ENCODE measurements around the gene TRAPPC11.
A peak's percentile ranks its signal among the peaks of the same experiment; 100 is the strongest.
"Not testable (repeated sequence)": the region's sequence is repeated elsewhere in the genome, so short reads cannot be mapped to it uniquely, and the experiment has no call there.

The TRAPPC11 gene

DNA sequence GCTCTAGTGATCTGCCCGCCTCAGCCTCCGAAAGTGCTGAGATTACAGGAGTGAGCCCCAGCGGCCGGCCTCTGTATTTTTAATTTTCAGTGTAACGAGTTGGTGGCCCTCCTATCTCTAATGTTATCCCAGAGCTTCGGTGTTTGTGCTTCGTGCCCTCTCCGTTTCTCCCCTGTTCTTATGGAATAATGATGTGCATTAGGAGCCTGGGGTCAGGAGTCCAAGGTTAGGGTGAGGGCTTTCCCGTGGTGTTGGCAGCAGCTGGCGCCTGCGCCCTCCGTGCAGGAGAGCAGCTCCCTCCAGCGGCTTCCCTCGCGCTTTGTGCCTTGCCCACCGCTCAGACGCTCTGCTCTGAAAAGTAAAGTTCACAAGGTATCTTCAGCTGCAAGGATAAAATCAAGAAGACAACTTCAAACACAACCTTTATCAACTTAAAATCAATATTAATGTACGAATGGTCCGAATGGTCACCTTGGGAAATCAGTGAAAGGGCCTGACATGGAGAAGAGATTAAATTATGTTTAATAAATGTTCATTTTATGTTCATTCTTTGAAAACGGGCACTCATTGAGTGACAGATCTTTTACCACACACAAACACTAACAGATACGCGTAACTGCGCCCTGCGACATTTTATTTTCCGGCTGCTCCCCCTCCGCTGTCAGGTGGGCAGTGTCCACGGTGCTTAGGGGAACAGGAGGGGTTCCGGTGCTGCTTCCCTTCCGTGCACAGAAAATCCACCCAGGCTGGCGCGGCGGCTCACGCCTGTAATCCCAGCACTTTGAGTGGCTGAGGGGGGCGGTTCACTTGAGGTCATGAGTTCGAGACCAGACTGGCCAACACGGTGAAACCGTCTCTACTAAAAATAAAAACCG lies 62.4 kb downstream of the TRAPPC11 start:
- DNase-seq (ENCODE audit: low read depth in 3 of 3), result peak in 2 of 3 experiments; percentile 19 to 35

- peak in 1 of 3 experiments; percentile 25 for DNase-seq (ENCODE audit: low read depth in 3 of 3)
These were observed 63.9 kb downstream of the TRAPPC11 start for GRCh38 chr4:183722731-183723560.

DNA sequence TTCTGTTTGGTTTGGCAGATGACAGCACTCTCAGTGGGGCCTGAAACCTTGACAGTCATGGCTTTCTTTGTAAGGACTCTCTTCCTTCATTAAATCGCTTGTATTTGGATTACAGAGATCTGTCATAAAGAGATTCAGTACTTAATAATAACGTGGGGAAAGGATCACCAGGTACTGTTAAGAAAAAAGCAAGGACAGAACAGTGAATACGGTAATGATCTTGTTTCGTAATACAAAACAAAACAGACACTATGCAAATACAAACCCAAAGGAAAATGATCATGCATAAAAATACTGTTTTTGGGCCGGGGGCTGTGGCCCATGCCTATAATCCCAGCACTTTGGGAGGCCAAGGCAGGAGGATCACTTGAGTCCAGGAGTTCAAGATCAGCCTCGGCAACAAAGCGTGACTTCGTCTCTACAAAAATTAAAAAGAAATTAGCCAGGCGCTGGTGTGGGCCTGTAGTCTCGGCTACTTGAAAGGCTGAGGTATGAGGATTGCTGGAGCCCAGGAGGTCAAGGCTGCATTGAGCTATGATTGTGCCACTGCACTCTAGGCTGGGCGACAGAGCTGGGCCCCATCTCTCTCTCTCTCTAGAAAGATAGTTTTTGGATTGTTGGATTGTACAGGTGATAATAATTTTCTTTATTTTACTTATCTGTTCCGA lies 64.6 kb downstream of the TRAPPC11 start:
- DNase-seq (ENCODE audit: low read depth in 3 of 3), result no peak

DNA sequence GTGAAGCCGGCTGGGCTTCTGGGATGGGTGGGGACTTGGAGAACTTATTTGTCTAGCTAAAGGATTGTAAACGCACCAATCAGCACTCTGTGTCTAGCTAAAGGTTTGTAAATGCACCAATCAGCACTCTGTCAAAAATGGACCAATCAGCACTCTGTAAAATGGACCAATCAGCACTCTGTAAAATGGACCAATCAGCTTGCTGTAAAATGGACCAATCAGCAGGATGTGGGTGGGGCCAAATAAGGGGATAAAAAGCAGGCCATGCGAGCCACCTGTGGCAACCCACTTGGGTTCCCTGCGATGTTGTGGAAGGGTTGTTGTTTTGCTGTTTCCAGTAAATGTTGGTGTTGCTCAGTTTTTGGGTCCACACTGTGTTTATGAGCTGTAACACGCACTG lies 66.5 kb downstream of the TRAPPC11 start:
- DNase-seq (ENCODE audit: low read depth in 3 of 3), result not testable (repeated sequence)

DNA sequence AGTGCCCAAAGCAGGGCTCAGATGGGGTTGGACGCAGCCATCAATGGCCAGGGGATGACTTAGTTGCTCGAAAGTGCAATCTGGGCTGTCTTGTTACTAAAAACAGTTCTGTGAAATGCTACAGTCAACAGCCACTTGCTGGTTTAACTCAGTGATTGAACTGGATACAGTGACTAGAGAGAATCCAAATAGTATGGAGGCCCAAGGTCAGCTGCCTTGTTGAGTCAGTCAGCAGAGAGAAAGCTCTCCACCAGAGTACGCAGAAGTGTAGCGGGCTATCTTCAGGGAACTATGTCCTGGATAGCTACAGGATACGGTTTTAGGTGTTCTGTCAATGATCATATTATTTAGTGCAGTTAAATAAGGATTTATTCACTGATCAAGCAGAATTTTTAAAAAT lies 68.4 kb downstream of the TRAPPC11 start:
- no peak for DNase-seq (ENCODE audit: low read depth in 3 of 3)

DNA sequence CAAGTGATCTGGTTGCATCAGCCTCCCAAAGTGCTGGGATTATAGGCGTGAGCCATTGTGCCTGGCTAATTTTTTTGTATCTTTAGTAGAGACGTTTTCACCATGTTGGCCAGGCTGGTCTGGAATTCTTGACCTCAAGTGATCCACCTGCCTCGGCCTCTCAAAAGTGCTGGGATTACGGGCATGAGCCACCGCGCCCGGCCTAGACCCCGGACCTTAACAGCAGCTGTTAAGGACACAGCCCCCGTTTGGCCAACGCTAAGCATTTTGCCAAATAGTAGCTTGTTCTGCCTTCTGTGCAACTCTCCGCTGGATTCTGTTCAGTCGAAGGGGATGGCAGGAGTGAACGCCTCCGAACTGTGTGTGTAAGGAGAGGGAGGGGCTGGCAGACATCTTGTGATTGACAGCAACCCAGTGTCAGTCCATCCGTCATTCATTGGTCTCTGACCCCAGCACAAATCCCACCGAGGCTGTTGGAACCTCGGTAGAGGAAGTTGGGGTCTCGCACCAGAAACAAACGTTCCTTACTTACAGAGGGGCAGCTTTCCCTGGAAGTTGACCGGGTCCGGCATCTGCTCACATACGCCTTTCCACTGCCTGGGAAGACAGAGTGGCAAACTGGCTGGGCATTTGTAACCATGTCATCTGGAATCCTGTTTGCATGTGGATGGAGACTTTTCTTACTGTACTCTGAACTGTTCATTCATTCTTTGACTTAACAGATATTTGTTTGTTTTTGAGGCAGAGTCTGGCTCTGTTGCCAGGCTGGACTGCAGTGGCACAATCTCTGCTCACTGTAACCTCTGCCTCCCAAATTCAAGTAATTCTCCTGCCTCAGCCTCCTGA lies 69.4 kb downstream of the TRAPPC11 start:
- DNase-seq (ENCODE audit: low read depth in 3 of 3), result no peak

GRCh38 chr4:183729069-183729406 lies 69.9 kb downstream of the TRAPPC11 start:
- no peak for DNase-seq (ENCODE audit: low read depth in 3 of 3)

GRCh38 chr4:183729430-183730328 lies 70.6 kb downstream of the TRAPPC11 start:
- DNase-seq (ENCODE audit: low read depth in 3 of 3), result no peak

GRCh38 chr4:183732296-183732695 lies 73.2 kb downstream of the TRAPPC11 start:
- DNase-seq (ENCODE audit: low read depth in 3 of 3), result no peak

DNA sequence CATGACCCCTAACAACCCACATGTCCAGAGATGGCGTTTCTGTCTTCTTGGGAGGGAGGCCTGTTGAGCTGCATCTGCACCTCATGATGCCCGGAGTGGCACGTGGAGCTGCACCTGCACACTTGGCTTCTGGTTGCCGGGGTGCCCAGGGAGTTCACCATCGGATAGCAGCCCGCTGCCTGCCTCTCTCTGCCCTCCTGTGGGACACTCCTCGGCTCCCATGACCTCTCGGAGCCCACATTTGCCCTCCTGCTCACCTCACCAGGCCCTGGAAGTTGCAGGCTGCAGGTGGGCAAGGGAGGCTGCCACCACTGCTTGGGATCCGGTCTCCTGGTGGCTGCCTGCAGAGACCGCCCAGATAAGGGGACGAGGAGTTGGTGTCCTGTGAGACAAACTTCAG lies 74.1 kb downstream of the TRAPPC11 start:
- DNase-seq (ENCODE audit: low read depth in 3 of 3), result no peak

DNA sequence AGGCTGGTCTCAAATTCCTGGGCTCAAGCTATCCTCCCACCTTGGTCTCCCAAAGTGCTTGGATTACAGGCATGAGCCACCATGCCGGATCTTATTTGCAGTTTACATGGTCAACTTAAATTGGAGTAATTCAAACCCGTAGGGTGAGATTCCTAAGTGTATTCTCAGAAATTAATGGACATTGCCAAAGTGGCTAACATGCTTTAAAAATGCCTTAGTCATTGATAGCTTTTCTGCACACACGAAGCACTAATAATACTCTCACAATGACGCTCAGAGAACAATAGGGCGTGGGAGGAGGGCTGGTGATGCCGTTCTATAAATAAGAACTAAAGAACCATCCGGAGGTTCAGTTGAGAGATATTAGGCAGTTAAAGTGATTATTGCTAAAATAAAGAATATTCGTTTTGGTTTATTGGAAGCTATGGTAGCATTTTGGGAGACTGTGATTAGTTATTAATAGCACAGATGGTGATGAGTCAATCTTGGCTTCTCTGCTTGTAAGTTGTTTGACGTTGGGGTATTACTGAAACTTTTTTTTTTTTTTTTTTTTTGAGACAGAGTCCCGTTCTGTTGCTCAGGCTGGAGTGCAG lies 79.1 kb downstream of the TRAPPC11 start:
- DNase-seq (ENCODE audit: low read depth in 3 of 3), result no peak

DNA sequence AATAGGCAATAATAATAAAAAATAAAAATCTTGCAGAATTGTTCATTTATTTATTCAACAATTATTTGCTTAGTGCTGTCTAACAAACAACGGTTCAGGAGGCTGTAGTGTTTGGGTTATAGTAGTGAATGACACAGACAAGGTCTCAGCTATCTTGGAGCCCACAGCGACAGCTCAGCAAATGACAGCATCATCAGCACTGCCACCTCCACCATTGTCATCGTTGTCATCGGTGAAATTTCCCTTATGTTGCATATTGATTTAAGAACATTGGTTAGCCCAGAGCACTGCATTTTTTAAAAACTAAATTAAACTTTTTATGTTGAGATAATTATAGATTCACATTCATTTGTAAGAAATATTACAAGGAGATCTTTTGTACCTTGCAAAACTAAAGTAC lies 79.9 kb downstream of the TRAPPC11 start:
- no peak for DNase-seq (ENCODE audit: low read depth in 3 of 3)

GRCh38 chr4:183746305-183747229 lies 87.5 kb downstream of the TRAPPC11 start:
- no peak for DNase-seq (ENCODE audit: low read depth in 3 of 3)

DNA sequence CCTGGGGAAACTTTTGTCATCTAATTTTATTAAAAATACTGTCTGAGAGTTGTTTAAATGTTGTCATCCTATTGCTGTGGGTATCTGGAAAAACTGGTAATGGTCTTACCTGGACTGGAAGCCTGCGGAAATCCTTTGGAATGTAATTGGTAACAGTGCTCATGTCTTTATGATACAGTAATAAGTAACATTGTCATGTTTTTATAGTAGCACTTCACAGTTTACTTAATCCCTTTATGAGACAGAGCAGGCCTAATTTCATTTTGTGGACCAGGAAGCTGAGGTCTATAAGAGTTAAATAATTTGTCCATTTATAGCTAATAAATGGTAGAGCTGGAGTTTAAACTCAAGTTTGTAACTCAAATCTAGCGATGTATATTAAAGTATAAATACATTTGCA lies 88.3 kb downstream of the TRAPPC11 start:
- no peak for DNase-seq (ENCODE audit: low read depth in 3 of 3)

DNA sequence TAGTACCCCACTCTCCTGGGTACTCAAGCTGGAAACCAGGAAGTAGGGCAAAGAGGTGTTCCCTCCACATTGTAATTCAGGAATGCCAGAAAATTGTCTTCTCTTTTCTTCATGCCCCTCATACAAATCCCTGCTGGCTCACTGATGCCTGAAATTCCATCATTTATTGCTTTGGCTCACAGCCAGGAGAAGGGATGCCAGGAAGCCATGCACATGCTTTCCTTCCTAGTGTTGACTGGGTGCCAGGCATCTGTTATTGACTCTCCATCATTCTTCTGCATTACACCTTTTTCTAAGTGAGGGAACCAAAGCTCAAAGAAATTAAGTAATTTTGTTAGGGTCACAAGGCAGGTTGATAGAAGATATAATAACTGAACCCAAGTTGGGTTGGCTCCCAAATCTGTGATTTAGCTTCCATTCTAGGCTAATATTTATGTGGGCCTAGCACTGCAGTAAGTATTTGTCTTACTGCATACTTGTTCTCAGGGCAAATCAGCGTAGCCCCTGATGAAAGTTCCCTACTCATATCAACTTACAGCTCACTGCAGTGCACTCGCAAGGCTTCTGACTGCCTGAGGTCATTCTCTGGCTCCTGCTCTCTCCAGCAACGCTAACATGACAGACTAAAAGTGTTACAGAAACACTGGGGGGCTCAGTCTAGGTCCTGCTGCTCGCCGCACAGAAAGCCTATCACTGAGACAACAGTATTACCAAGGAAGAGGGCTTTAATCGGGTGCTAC lies 89.0 kb downstream of the TRAPPC11 start:
- DNase-seq (ENCODE audit: low read depth in 3 of 3), result no peak

GRCh38 chr4:183751106-183751505 lies 92.0 kb downstream of the TRAPPC11 start:
- no peak for DNase-seq (ENCODE audit: low read depth in 3 of 3)

GRCh38 chr4:183755596-183755995 lies 96.5 kb downstream of the TRAPPC11 start:
- DNase-seq (ENCODE audit: low read depth in 3 of 3), result no peak

GRCh38 chr4:183757060-183757459 lies 98.0 kb downstream of the TRAPPC11 start:
- no peak for DNase-seq (ENCODE audit: low read depth in 3 of 3)

Measured in stimulated activated CD4-positive, alpha-beta T cell treated with anti-CD3 and anti-CD28 coated beads, TNF-alpha, amount 100 ng/mL, for 24 hours (primary cell).